GM18507 (cell line): Measurements from ENCODE around the gene ONECUT2.

Source experiments
- DNase-seq: peaks from one replicate; pipeline ENCODE4 v3.0.0; 2011; ENCODE audit warnings: low read depth; ENCODE audit not compliant: insufficient read length; ENCODE audit errors: extremely low spot score
- FAIRE-seq: peaks from 2 replicates; lab custom pipeline; 2011; peaks lifted over from hg19 to GRCh38; lab: Jason Lieb, UNC

The ONECUT2 gene

GRCh38 chr18:57430079-57431001, 4.8 kb upstream of the ONECUT2 start:
- DNase-seq (no peak), FAIRE-seq (no peak)

GRCh38 chr18:57431002-57431382, 4.2 kb upstream of the ONECUT2 start:
- FAIRE-seq (no peak), DNase-seq (no peak)

- no peak for DNase-seq
- no peak for FAIRE-seq
Measured at GRCh38 chr18:57431467-57432080, 3.6 kb upstream of the ONECUT2 start.

- FAIRE-seq (no peak), DNase-seq (no peak)
Measured at GRCh38 chr18:57432140-57432539, 3.0 kb upstream of the ONECUT2 start.

GRCh38 chr18:57432751-57433400, 2.3 kb upstream of the ONECUT2 start:
- DNase-seq (no peak), FAIRE-seq (no peak)

GRCh38 chr18:57433482-57433881, 1.7 kb upstream of the ONECUT2 start:
- FAIRE-seq (no peak), DNase-seq (no peak)

GRCh38 chr18:57433934-57434535, 1.1 kb upstream of the ONECUT2 start:
- FAIRE-seq (no peak), DNase-seq (no peak)

GRCh38 chr18:57435846-57436190, 644 bp downstream of the ONECUT2 start:
- no peak for DNase-seq
- FAIRE-seq: no peak

GRCh38 chr18:57436191-57436964, 1.2 kb downstream of the ONECUT2 start:
- no peak for DNase-seq
- FAIRE-seq: no peak

GRCh38 chr18:57436965-57437333, 1.8 kb downstream of the ONECUT2 start:
- no peak for FAIRE-seq

GRCh38 chr18:57437402-57437765, 2.2 kb downstream of the ONECUT2 start:
- FAIRE-seq (no peak), DNase-seq (no peak)

More at GRCh38 chr18:57436965-57437333, 1.8 kb downstream of the ONECUT2 start:
- no peak for DNase-seq

GRCh38 chr18:57437766-57438671, 2.8 kb downstream of the ONECUT2 start:
- no peak for FAIRE-seq
- DNase-seq: no peak

GRCh38 chr18:57438743-57439608, 3.8 kb downstream of the ONECUT2 start:
- DNase-seq (no peak), FAIRE-seq (no peak)

- FAIRE-seq (no peak), DNase-seq (no peak)
Measured at GRCh38 chr18:57439609-57439968, 4.4 kb downstream of the ONECUT2 start.

- FAIRE-seq: no peak
- no peak for DNase-seq
Measured at GRCh38 chr18:57439985-57440330, 4.8 kb downstream of the ONECUT2 start.

GRCh38 chr18:57440331-57441070, 5.3 kb downstream of the ONECUT2 start:
- no peak for DNase-seq
- FAIRE-seq: no peak

GRCh38 chr18:57441071-57441794, 6.1 kb downstream of the ONECUT2 start:
- DNase-seq: no peak
- FAIRE-seq: peak; percentile 26
